Measurements from ENCODE around the gene UROS. TPM values are rescaled to one million over a fixed set of nuclear protein-coding genes. Genes with fewer than 3 reads are reported as not detected.

The UROS gene
- total and polyA plus RNA-seq, 2 of the 4 experiments (the other 2 are of a cell fraction), result 48.7 to 56.5 TPM

DNA sequence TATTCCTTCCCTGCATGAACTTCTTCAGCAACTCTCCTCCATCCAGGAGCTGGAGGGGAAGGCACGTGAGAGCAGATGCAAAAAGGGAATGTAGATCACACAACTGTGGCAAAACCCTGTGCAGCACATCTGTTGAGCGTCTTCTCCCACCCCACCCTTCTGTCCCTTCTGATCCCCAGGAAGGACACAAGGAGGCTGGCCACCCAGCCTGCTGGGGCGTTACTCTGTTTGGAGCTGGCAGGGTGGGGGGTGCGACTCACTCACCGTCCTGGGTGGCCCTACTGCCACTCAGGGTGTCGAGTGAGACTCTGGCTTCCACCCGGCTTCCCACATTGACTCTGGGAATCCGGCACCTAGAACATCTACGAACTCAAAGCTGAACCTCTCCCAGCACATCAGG is 37.3 kb downstream of the UROS start:
- H2AK5ac ChIP-seq (ENCODE audit: low read depth, low read length), result no peak overlapping the region
- H2AK9ac ChIP-seq (replicated peaks; ENCODE audit: low read depth, low read length, poor library complexity), result peak overlapping the region; percentile 59
- in situ Hi-C loops (cut with MboI; ENCODE audit: low sequenced_read_pairs), result no loop called here
- no peak overlapping the region for H3K9ac ChIP-seq (ENCODE audit: low read depth, low read length)
- no peak overlapping the region for H3K4ac ChIP-seq (ENCODE audit: low read depth, low read length)
- dilution Hi-C loops (cut with HindIII; ENCODE audit: low sequenced_read_pairs, unreplicated experiment), result no loop called here
- no peaks in the 10 kb centered on the region for H3K4me1 ChIP-seq (ENCODE audit: control insufficient read depth, insufficient read depth, low read length)
- no peak overlapping the region for H2AFZ ChIP-seq (replicated peaks; ENCODE audit: low read length, poor library complexity)
- no peak overlapping the region for H3K56ac ChIP-seq (ENCODE audit: extremely low read depth, insufficient read depth, low read length)
- no CpG with 5 or more reads among the region's 9 CpGs for WGBS, 2 experiments (ENCODE audit: extremely low coverage in 2 of 2, insufficient read length in 1 of 2)
- H3K14ac ChIP-seq (replicated peaks; ENCODE audit: low read depth, low read length), result no peak overlapping the region
- H3K23ac ChIP-seq (ENCODE audit: low read depth, low read length), result no peak overlapping the region
- H3K9me1 ChIP-seq (ENCODE audit: insufficient read depth, low read length), result no peaks in the 10 kb centered on the region
- ATAC-seq (ENCODE audit: low read depth), result no peak
- H2BK5ac ChIP-seq (ENCODE audit: low read depth, low read length, poor library complexity, severe bottlenecking), result no peak overlapping the region
- no peak overlapping the region for H4K91ac ChIP-seq (ENCODE audit: insufficient read depth, low read depth, low read length)
- ChIA-PET CTCF (no interaction called here), POLR2A (ENCODE audit: unreplicated experiment) (no interaction called here)
- no peak for DNase-seq
- no TSS peak for BruUV-seq (replicated peaks)
- no peaks in the 10 kb centered on the region for H3K79me1 ChIP-seq (ENCODE audit: low read depth in 1 of 2, low read length in 2 of 2)
- no peak overlapping the region for H2BK20ac ChIP-seq (ENCODE audit: low read depth, low read length)
- no peaks in the 10 kb centered on the region for H3K27me3 ChIP-seq (ENCODE audit: control insufficient read depth, insufficient read depth, low read length)
- peaks cover 15% of the 10 kb centered on the region for H3K36me3 ChIP-seq (ENCODE audit: control insufficient read depth, insufficient read depth, low read length)
- no peak overlapping the region for H3K4me3 ChIP-seq (ENCODE audit: insufficient read depth, low read depth, low read length)
- TF ChIP-seq CTCF (conservative IDR thresholded peaks at IDR 0.05; ENCODE audit: low read depth, low read length), result no peak
- TF ChIP-seq RFX5 (IDR thresholded peaks at IDR 0.05; ENCODE audit: low read depth, low read length), result no peak
- no peak for TF ChIP-seq SMC3 (IDR thresholded peaks at IDR 0.05; ENCODE audit: low read depth, low read length)
- no peak overlapping the region for H3K18ac ChIP-seq (ENCODE audit: low read depth, low read length)
- no peaks in the 10 kb centered on the region for H3K9me3 ChIP-seq (ENCODE audit: control insufficient read depth, insufficient read depth, low read length)
- no peaks in the 10 kb centered on the region for H4K20me1 ChIP-seq (ENCODE audit: insufficient read depth, low read length)
- H2BK120ac ChIP-seq (ENCODE audit: low read depth, low read length), result no peak overlapping the region
- H2BK15ac ChIP-seq (ENCODE audit: low read depth, low read length), result no peak overlapping the region
- no peak overlapping the region for H3K27ac ChIP-seq (ENCODE audit: insufficient read depth, low read length)
- no peak overlapping the region for H4K8ac ChIP-seq (ENCODE audit: low read depth in 2 of 2, low read length in 2 of 2)
- no peak overlapping the region for H3K4me2 ChIP-seq (ENCODE audit: low read depth, low read length)
- H4K5ac ChIP-seq (ENCODE audit: low read depth, low read length), result no peak overlapping the region
- intact Hi-C loops (cut with micrococcal nuclease), result no loop called here

Data from IMR-90 (cell line).